Measurements from ENCODE around the gene DAB1.

DAB1 gene

DNA sequence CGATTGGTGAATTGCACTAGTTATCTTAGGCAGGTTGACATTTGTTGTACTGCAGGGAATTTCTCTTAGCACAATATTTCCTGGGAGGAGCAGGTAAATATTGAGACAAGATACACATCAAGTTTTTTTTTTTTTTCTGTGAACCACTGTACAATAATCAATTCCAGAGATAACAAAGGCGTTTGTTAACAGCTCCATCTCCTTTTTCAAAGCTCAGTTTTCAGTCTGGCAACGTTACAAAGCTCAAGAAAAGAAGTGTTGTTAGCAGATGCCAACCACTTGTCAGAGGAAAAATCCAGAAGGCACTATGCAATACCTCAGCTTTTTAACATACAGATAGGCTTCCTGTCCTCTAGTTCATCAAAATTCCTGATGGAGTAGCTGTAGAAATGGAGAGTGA is 40.9 kb upstream of the DAB1 start:
- no peak for DNase-seq (ENCODE audit: low spot score)
- TF ChIP-seq, protein P1, sequence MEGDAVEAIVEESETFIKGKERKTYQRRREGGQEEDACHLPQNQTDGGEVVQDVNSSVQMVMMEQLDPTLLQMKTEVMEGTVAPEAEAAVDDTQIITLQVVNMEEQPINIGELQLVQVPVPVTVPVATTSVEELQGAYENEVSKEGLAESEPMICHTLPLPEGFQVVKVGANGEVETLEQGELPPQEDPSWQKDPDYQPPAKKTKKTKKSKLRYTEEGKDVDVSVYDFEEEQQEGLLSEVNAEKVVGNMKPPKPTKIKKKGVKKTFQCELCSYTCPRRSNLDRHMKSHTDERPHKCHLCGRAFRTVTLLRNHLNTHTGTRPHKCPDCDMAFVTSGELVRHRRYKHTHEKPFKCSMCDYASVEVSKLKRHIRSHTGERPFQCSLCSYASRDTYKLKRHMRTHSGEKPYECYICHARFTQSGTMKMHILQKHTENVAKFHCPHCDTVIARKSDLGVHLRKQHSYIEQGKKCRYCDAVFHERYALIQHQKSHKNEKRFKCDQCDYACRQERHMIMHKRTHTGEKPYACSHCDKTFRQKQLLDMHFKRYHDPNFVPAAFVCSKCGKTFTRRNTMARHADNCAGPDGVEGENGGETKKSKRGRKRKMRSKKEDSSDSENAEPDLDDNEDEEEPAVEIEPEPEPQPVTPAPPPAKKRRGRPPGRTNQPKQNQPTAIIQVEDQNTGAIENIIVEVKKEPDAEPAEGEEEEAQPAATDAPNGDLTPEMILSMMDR (IDR thresholded peaks at IDR 0.05; ENCODE audit: extremely low read depth, insufficient read depth, missing control alignments): no peak
- in situ Hi-C loops (cut with MboI; ENCODE audit: low pct_unique_long_range_greater_than_20kb, low sequenced_read_pairs, unreplicated experiment): no loop called here

GRCh38 chr1:57463343-57463742 is 39.5 kb upstream of the DAB1 start:
- in situ Hi-C loops (cut with MboI; ENCODE audit: low pct_unique_long_range_greater_than_20kb, low sequenced_read_pairs, unreplicated experiment): no loop called here
- TF ChIP-seq, protein P1 (IDR thresholded peaks at IDR 0.05; ENCODE audit: extremely low read depth, insufficient read depth, missing control alignments): no peak
- no peak for DNase-seq (ENCODE audit: low spot score)

GRCh38 chr1:57461405-57461804 is 37.5 kb upstream of the DAB1 start:
- in situ Hi-C loops (cut with MboI; ENCODE audit: low pct_unique_long_range_greater_than_20kb, low sequenced_read_pairs, unreplicated experiment): no loop called here
- no peak for DNase-seq (ENCODE audit: low spot score)
- TF ChIP-seq, protein P1 (IDR thresholded peaks at IDR 0.05; ENCODE audit: extremely low read depth, insufficient read depth, missing control alignments): no peak

GRCh38 chr1:57451516-57451915 is 27.7 kb upstream of the DAB1 start:
- DNase-seq (ENCODE audit: low spot score): no peak
- in situ Hi-C loops (cut with MboI; ENCODE audit: low pct_unique_long_range_greater_than_20kb, low sequenced_read_pairs, unreplicated experiment): no loop called here
- TF ChIP-seq, protein P1 (IDR thresholded peaks at IDR 0.05; ENCODE audit: extremely low read depth, insufficient read depth, missing control alignments): no peak

GRCh38 chr1:57450981-57451380 is 27.1 kb upstream of the DAB1 start:
- no peak for DNase-seq (ENCODE audit: low spot score)
- in situ Hi-C loops (cut with MboI; ENCODE audit: low pct_unique_long_range_greater_than_20kb, low sequenced_read_pairs, unreplicated experiment): no loop called here
- TF ChIP-seq, protein P1 (IDR thresholded peaks at IDR 0.05; ENCODE audit: extremely low read depth, insufficient read depth, missing control alignments): no peak

DNA sequence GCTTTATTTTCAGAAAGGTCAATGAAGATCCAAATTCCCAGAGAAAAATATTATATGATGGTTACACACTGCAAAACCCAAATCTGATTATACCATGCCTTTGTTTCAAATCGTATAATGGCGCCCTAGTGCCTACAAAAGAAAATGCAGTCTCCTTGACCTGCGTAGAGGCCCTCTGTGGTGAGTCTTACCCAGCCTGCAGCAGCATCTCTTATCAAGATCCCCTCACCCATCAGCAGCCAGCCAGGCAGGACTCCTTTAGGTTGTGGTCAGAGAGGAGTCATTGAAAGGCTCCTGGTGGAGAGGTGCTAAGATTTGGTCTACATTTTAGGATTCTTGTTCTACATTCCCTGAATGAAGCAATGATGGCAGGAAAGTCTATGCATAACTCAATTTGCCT is 23.7 kb upstream of the DAB1 start:
- DNase-seq (ENCODE audit: low spot score): no peak
- TF ChIP-seq, protein P1 (IDR thresholded peaks at IDR 0.05; ENCODE audit: extremely low read depth, insufficient read depth, missing control alignments): no peak
- in situ Hi-C loops (cut with MboI; ENCODE audit: low pct_unique_long_range_greater_than_20kb, low sequenced_read_pairs, unreplicated experiment): no loop called here

DNA sequence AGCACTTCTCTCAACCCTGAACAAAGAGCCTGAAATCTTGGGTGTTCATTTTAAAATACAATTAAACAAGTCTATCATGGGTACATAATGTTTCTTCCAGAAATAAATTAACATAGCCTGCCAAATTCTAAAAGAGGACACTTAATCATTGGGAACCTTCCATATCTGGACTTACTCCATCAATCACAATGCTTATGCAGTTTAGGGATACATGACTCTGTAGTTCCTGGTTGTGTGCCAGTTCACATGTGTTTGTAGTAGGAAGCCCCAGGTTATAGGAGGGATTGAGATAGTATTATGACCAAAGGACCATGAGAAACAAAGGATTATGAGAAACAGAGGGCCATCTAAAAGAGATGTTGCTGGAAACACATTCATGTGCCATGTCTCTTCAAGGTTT is 19.1 kb upstream of the DAB1 start:
- TF ChIP-seq, protein P1 (IDR thresholded peaks at IDR 0.05; ENCODE audit: extremely low read depth, insufficient read depth, missing control alignments): no peak

More for the DNA sequence above, 19.1 kb upstream of the DAB1 start:
- in situ Hi-C loops (cut with MboI; ENCODE audit: low pct_unique_long_range_greater_than_20kb, low sequenced_read_pairs, unreplicated experiment): no loop called here
- DNase-seq (ENCODE audit: low spot score): no peak

Measured in GM13977 (cell line).